ENCODE results near the gene TSC22D2. TPM values are rescaled to one million over a fixed set of nuclear protein-coding genes. Genes with fewer than 3 reads are reported as not detected.
"Not testable (repeated sequence)": the region's sequence is repeated elsewhere in the genome, so short reads cannot be mapped to it uniquely, and the experiment has no call there.

TSC22D2 gene
- total RNA-seq, 3 donors from 2014 or later, result 21.8 to 35.5 (median 31.3) TPM

DNA sequence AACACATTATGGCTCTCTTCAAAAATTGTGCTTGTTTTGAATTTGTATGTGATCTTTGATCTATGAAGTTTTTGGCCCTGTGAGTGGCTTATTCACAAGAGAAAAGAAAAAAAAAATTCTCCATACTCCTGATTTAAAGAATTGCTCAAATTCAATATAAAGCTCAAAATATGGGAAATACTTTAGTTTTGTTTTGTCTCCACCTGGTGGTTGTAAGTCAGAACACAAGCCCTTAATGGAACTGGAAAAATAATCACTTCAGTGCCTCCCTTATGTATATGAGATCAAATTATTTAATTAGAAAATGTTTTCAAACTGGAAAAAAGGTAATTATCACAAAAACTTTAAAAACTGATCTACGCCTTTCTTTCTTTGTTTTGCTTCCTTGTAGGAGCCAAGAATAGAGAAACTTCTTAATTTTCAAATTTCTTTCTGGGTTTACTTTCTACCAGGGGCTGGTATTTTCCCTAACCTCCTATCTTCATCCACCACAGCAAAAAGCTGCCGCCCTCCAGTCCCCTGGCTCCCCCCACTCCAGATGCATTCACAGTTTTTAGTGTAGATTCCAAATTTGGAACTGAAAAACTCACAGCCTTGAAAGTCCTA is 87.6 kb downstream of the TSC22D2 start:
- ATAC-seq (peak; percentile 64), DNase-seq (peak in 1 of 3 donors; percentile 66)
- H3K4me1 ChIP-seq (ENCODE audit: low read depth), result no peaks in the 10 kb centered on the region
- intact Hi-C loops (cut with DNase I, micrococcal nuclease), result loop anchor here (2.0 to 10.0 kb wide), 4 partner anchors 81 to 273 kb away; no protein-coding TSS in a partner anchor
- H3K4me3 ChIP-seq, result no peak overlapping the region
- no peaks in the 10 kb centered on the region for H3K9me3 ChIP-seq
- H3K36me3 ChIP-seq (ENCODE audit: low read depth), result no peaks in the 10 kb centered on the region
- TF ChIP-seq, protein P1, sequence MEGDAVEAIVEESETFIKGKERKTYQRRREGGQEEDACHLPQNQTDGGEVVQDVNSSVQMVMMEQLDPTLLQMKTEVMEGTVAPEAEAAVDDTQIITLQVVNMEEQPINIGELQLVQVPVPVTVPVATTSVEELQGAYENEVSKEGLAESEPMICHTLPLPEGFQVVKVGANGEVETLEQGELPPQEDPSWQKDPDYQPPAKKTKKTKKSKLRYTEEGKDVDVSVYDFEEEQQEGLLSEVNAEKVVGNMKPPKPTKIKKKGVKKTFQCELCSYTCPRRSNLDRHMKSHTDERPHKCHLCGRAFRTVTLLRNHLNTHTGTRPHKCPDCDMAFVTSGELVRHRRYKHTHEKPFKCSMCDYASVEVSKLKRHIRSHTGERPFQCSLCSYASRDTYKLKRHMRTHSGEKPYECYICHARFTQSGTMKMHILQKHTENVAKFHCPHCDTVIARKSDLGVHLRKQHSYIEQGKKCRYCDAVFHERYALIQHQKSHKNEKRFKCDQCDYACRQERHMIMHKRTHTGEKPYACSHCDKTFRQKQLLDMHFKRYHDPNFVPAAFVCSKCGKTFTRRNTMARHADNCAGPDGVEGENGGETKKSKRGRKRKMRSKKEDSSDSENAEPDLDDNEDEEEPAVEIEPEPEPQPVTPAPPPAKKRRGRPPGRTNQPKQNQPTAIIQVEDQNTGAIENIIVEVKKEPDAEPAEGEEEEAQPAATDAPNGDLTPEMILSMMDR (IDR thresholded peaks at IDR 0.05), result peak; percentile 48

- no peak for DNase-seq
- Histone ChIP-seq H3K4me3 (no peak overlapping the region), H3K4me1 (ENCODE audit: low read depth) (no peaks in the 10 kb centered on the region), H3K9me3 (no peaks in the 10 kb centered on the region), H3K36me3 (ENCODE audit: low read depth) (no peaks in the 10 kb centered on the region)
- intact Hi-C loops (cut with DNase I, micrococcal nuclease), result loop anchor here (5.0 to 10.0 kb wide), 3 partner anchors 83 to 276 kb away; no protein-coding TSS in a partner anchor
- peak; percentile 71 for ATAC-seq
- TF ChIP-seq, protein P1 (IDR thresholded peaks at IDR 0.05), result no peak
Measured at GRCh38 chr3:150497956-150498355, 89.9 kb downstream of the TSC22D2 start.

DNA sequence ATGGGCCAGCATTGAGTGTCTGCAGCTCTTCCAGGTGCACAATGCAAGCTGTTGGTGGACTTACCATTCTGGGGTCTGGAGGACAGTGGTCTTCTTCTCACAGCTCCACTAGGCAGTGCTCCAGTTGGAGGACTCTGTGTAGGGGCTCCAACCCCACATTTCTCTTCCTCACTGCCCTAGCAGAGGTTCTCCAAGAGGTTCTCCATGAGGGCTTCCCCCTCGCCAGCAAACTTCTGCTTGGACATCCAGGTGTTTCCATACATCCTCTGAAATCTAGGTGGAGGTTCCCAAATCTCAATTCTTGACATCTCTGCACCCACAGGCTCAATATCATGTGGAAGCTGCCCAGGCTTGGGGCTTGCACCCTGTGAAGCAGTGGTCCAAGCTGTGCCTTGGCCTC is 92.9 kb downstream of the TSC22D2 start:
- H3K36me3 ChIP-seq (ENCODE audit: low read depth); ATAC-seq; H3K9me3 ChIP-seq; intact Hi-C loops (cut with DNase I, micrococcal nuclease); H3K4me3 ChIP-seq; H3K4me1 ChIP-seq (ENCODE audit: low read depth); DNase-seq: not testable (repeated sequence)

- H3K9me3 ChIP-seq, result no peaks in the 10 kb centered on the region
- intact Hi-C loops (cut with DNase I, micrococcal nuclease), result no loop called here
- ATAC-seq, result no peak
Measured at GRCh38 chr3:150503402-150504099, 95.5 kb downstream of the TSC22D2 start.

DNA sequence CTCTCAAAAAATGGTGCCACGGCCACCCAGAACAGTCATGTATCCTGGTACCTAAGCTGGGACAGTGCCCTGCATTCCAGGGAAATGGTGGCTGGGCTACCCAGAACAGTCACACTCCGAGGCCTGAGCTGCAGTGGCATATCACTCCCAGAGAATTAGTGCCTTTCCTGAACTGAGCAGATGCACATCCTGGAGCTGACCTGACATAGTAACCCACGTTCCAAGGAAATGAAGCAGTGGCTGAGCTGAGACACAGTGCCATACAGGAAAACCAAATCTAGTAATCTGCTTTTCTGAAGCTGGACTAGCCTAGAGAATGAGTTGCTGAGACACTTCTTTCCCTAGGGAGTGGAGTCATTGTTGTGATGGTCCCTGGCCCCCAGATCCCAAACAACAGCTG is 96.4 kb downstream of the TSC22D2 start:
- ATAC-seq (no peak), DNase-seq (no peak)
- no peak overlapping the region for H3K4me3 ChIP-seq
- no peaks in the 10 kb centered on the region for H3K4me1 ChIP-seq (ENCODE audit: low read depth)
- TF ChIP-seq, protein P1 (IDR thresholded peaks at IDR 0.05), result no peak
- no peaks in the 10 kb centered on the region for H3K9me3 ChIP-seq
- intact Hi-C loops (cut with DNase I, micrococcal nuclease), result no loop called here
- H3K36me3 ChIP-seq (ENCODE audit: low read depth), result no peaks in the 10 kb centered on the region

More at GRCh38 chr3:150503402-150504099, 95.5 kb downstream of the TSC22D2 start:
- no peaks in the 10 kb centered on the region for H3K36me3 ChIP-seq (ENCODE audit: low read depth)
- DNase-seq, result no peak
- TF ChIP-seq, protein P1 (IDR thresholded peaks at IDR 0.05), result no peak
- H3K4me1 ChIP-seq (ENCODE audit: low read depth), result no peaks in the 10 kb centered on the region
- H3K4me3 ChIP-seq, result no peak overlapping the region

DNA sequence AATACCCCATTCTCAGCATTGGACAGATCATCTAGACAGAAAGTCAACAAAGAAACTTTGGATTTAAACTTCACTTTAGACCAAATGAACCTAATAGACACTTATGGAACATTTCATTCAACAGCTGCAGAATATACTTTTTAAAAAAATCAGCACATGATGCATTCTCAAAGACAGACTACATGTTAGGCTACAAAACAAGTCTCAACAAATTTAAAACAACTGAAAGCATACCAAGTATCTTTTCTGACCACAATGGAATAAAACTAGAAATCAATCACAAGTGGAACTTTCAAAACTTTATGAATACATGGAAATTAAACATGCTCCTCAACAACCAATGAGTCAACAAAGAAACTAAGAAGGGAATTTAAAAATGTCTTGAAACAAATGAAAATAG is 100.3 kb downstream of the TSC22D2 start:
- TF ChIP-seq, protein P1 (IDR thresholded peaks at IDR 0.05), result no peak
- no peak for ATAC-seq
- Histone ChIP-seq H3K4me3 (no peak overlapping the region), H3K9me3 (no peaks in the 10 kb centered on the region), H3K4me1 (ENCODE audit: low read depth) (no peaks in the 10 kb centered on the region), H3K36me3 (ENCODE audit: low read depth) (no peaks in the 10 kb centered on the region)
- intact Hi-C loops (cut with DNase I, micrococcal nuclease), result no loop called here
- no peak for DNase-seq
